NT2/D1 (cell line): ENCODE measurements around the gene CINP.

ENCODE experiments used
- DNase-seq: peaks from one replicate; pipeline ENCODE4 v3.0.0-alpha.2; 2011; ENCODE audit warnings: low read depth, low spot score
- H3K27me3 ChIP-seq: 2 replicates; pipeline ENCODE4 v1.6.0; 2011; ENCODE audit warnings: mild to moderate bottlenecking; ENCODE audit not compliant: insufficient read length, insufficient read depth
- H3K36me3 ChIP-seq: 2 replicates; pipeline ENCODE4 v1.6.1; 2011; ENCODE audit warnings: mild to moderate bottlenecking, low read length, mixed read lengths; ENCODE audit not compliant: insufficient read depth, insufficient read length
- H3K4me1 ChIP-seq: 2 replicates; pipeline ENCODE4 v1.5.1; 2011; ENCODE audit not compliant: insufficient read depth, insufficient read length
- H3K4me3 ChIP-seq: 2 replicates; pipeline ENCODE4 v1.5.1; 2011; ENCODE audit warnings: low read depth; ENCODE audit not compliant: insufficient read length
- H3K9ac ChIP-seq: 2 replicates; pipeline ENCODE4 v1.6.0; 2011; ENCODE audit warnings: low read depth; ENCODE audit not compliant: insufficient read length
- H3K9me3 ChIP-seq: 2 replicates; pipeline ENCODE4 v1.5.1; 2011; ENCODE audit warnings: mild to moderate bottlenecking, low read length; ENCODE audit not compliant: insufficient read depth
- SUZ12 ChIP-seq: IDR thresholded peaks from 2 replicates; pipeline ENCODE4 v1.6.1; 2011; ENCODE audit not compliant: insufficient read length, insufficient read depth; ENCODE audit errors: extremely low read depth
- YY1 ChIP-seq: IDR thresholded peaks from 2 replicates; pipeline ENCODE4 v1.6.1; 2011; ENCODE audit not compliant: insufficient read length, insufficient read depth
- ZNF274 ChIP-seq: IDR thresholded peaks from 2 replicates; pipeline ENCODE4 v1.6.1; 2011; ENCODE audit warnings: mild to moderate bottlenecking, low read depth, low read length

Gene CINP

DNA sequence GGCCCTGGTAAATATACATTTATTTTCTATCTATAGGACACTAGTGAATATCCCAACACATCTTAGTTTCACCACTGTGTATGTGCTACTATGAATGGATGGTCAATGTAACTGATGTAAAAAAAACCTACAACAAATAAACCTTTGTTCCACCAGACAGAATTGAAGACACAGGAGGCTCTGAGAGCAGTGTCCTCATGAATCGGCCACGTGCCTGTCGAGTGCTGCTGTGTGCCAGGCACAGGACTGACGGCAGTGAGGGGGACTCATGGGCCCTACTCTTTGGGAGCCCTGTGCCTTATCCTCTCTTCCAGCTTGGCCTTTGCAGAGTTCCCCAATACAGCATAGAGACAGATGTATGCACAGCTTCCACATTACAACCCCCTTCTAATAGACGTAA is 18.2 kb downstream of the CINP start:
- no peak overlapping the region for H3K4me3 ChIP-seq
- no peaks in the 10 kb centered on the region for H3K9me3 ChIP-seq
- no peak overlapping the region for H3K9ac ChIP-seq
- H3K4me1 ChIP-seq: no peaks in the 10 kb centered on the region
- no peak for DNase-seq
- H3K36me3 ChIP-seq: peaks cover 66% of the 10 kb centered on the region
- H3K27me3 ChIP-seq: no peaks in the 10 kb centered on the region
- no peak for TF ChIP-seq ZNF274
- TF ChIP-seq SUZ12: no peak
- TF ChIP-seq YY1: no peak

DNA sequence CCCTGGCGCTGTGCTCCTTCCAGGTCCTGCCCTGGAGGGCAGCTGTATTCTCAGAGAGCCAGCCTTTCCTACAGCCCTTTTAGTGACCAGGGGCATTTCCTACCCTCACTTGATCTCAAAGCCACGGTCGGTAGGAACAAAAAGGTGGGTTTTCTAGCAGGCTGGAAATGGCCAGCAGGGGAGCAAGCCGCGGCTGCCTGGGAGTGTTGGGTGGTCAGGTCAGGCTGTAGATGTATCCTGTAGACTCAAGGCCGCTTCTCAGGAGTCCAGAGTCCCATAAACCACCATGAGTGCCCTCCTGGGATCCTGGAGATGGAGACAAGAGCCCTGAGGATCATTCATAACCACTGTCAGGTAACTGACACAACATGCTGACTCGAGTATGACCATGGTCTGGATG is 18.6 kb downstream of the CINP start:
- Histone ChIP-seq H3K9ac (no peak overlapping the region), H3K4me3 (no peak overlapping the region), H3K9me3 (no peaks in the 10 kb centered on the region), H3K36me3 (peaks cover 64% of the 10 kb centered on the region), H3K4me1 (no peaks in the 10 kb centered on the region), H3K27me3 (no peaks in the 10 kb centered on the region)
- DNase-seq: no peak
- TF ChIP-seq SUZ12: no peak
- no peak for TF ChIP-seq ZNF274
- no peak for TF ChIP-seq YY1

DNA sequence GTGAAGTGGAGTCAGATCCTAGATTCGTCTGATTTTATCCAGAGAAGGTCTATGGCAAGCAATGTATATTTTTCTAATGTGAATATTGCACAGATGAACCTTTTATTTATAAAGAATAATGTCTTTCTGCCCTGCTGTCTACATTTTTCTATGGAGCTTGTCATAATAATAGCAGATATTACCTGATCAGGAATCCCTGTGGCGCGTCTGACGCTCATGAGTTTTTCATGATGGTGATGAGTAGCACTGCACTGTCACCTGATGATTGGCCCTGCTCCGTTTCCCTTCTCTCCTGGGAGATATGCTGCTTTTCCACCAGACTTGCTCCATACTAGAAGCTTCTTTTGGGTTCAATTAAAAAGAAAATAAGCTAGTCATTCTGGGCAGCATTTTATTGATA is 20.5 kb downstream of the CINP start:
- TF ChIP-seq SUZ12 (no peak), ZNF274 (no peak)

DNA sequence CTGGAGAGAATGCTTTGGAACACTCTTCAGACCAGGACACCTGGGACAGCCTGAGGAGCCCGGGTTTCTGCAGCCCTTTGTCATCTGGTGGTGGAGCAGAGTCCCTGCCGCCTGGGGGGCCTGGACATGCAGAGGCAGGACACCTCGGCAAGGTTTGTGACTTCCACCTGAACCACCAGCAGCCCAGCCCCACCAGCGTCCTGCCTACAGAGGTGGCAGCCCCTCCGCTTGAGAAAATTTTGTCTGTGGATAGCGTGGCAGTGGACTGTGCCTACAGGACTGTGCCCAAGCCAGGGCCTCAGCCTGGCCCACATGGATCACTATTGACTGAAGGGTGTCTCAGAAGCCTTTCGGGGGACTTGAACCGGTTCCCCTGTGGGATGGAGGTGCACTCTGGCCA is 21.1 kb downstream of the CINP start:
- Histone ChIP-seq H3K9me3 (no peaks in the 10 kb centered on the region), H3K4me3 (no peak overlapping the region), H3K4me1 (no peaks in the 10 kb centered on the region), H3K9ac (no peak overlapping the region), H3K36me3 (peaks cover 67% of the 10 kb centered on the region), H3K27me3 (no peaks in the 10 kb centered on the region)
- no peak for TF ChIP-seq ZNF274
- no peak for TF ChIP-seq SUZ12
- TF ChIP-seq YY1: no peak
- no peak for DNase-seq

More for the DNA sequence above, 20.5 kb downstream of the CINP start:
- Histone ChIP-seq H3K36me3 (peaks cover 66% of the 10 kb centered on the region), H3K4me1 (no peaks in the 10 kb centered on the region), H3K9ac (no peak overlapping the region), H3K4me3 (no peak overlapping the region), H3K27me3 (no peaks in the 10 kb centered on the region), H3K9me3 (no peaks in the 10 kb centered on the region)
- no peak for DNase-seq

GRCh38 chr14:102338724-102339123 is 24.0 kb downstream of the CINP start:
- DNase-seq: no peak
- Histone ChIP-seq H3K27me3 (no peaks in the 10 kb centered on the region), H3K9ac (no peak overlapping the region), H3K9me3 (no peaks in the 10 kb centered on the region), H3K36me3 (peaks cover 61% of the 10 kb centered on the region), H3K4me3 (no peak overlapping the region), H3K4me1 (no peaks in the 10 kb centered on the region)
- no peak for TF ChIP-seq ZNF274
- TF ChIP-seq YY1: no peak
- TF ChIP-seq SUZ12: no peak

DNA sequence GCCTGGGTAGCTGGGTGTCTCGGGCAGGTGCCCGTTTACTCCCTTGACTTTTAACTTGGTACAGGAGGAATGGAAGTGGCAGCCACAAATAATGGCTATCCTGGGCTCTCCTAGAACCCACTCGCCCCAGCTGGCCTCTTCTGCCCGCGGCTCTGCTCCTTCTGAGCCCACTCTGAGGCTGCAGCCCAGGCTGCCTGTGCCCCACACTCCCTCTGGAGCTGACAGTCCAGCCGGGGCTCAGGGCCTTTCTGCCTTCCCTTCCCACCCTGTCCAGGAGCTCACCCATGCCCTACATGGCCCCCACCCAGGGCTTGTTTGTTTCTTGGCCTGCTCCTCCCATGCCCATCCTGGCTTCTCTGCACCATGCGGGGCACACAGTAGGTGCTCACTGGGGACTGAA is 27.5 kb downstream of the CINP start:
- DNase-seq: no peak
- TF ChIP-seq ZNF274 (no peak), SUZ12 (no peak), YY1 (no peak)
- Histone ChIP-seq H3K4me1 (no peaks in the 10 kb centered on the region), H3K36me3 (peaks cover 51% of the 10 kb centered on the region), H3K4me3 (no peak overlapping the region), H3K27me3 (no peaks in the 10 kb centered on the region), H3K9me3 (no peaks in the 10 kb centered on the region), H3K9ac (no peak overlapping the region)

DNA sequence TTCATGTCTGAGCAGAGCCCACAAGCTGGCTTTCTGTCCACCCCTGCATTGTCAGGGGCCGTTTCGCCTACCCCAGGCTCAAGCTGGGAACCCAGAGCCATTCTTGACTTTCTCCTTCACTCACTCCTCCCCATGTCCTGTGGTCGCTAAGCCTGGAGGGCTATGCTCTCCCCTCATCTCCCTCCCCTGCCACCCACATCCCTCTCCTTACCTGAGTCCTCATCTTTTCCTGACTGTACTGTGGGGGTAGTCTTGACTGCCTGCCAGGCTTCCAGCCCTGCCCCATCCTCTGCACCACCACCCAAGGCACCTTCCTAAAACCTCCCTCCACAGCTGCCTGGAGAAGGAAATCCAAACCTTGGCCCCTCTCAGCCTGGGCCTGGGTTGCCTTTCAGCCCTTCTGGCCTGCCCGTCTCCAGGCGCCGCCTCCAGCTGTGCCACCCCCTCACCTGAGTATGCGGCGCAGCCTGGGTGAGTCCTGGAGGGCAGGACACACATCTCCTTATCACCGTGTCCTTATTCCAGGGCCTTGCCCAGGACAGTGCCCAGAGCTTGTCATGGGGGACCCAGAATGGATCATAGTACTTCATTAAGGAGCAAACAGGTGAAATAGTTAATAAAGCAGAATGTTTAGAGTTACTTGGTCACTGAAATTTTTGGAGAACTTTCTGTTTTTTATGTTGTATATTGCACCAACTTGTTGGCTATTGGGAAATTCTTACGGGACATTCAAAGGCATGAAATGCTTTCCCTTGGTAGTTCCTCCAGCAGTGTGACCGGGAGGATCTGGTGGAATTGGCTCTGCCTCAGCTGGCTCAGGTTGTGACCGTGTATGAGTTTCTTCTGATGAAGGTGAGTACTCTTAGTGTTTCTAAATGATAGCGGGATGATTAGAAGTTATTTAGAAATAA is 28.6 kb downstream of the CINP start:
- DNase-seq: no peak
- TF ChIP-seq SUZ12: no peak
- no peak for TF ChIP-seq YY1
- no peak for TF ChIP-seq ZNF274
- peaks cover 45% of the 10 kb centered on the region for H3K36me3 ChIP-seq

GRCh38 chr14:102333390-102333789 is 29.3 kb downstream of the CINP start:
- TF ChIP-seq ZNF274 (no peak), SUZ12 (no peak), YY1 (no peak)
- H3K36me3 ChIP-seq: peaks cover 44% of the 10 kb centered on the region
- DNase-seq: no peak
- no peaks in the 10 kb centered on the region for H3K9me3 ChIP-seq
- no peaks in the 10 kb centered on the region for H3K4me1 ChIP-seq
- H3K9ac ChIP-seq: no peak overlapping the region
- H3K27me3 ChIP-seq: no peaks in the 10 kb centered on the region
- H3K4me3 ChIP-seq: no peak overlapping the region

More for the DNA sequence above, 28.6 kb downstream of the CINP start:
- Histone ChIP-seq H3K4me3 (no peak overlapping the region), H3K4me1 (no peaks in the 10 kb centered on the region), H3K9ac (no peak overlapping the region), H3K9me3 (no peaks in the 10 kb centered on the region), H3K27me3 (no peaks in the 10 kb centered on the region)
